Mucosa of descending colon (tissue), 3 donors: ENCODE data around the gene WFDC6. TPM values are rescaled to one million over a fixed set of nuclear protein-coding genes. Genes with fewer than 3 reads are reported as not detected.

Experiments
- total RNA-seq, 3 donors: library from RNA; stranded (reverse); fragmentation: NEBNext Ultra II Directional in 2 of 3; extraction: Animal tissue kit (Norgen Biotek cat#: 25700) in 2 of 3; gene quantifications; one replicate each; pipeline versions ENCODE4 v1.2.1 to v1.2.4, GENCODE V29; 2021 to 2023
- donor health status: DM: no; HTN: no; CAD: no; lungs with moderate emphysema.
- donor health status: DM: no; HTN: no; CAD: no.
- donor health status: DM: no; HTN: yes; CAD: no.

WFDC6 gene
- total RNA-seq, 3 donors from 2014 or later: not detected

Other genes starting within 250 kb of the WFDC6 start
- gene RBPJL, start 232.6 kb downstream of the WFDC6 start, total RNA-seq: not detected
- gene MATN4, start 231.2 kb downstream of the WFDC6 start, total RNA-seq: under 1 TPM in 2 of 3 donors, not detected in 1; 0.17 to 0.22 TPM
- 100 to 1,000 TPM; 114 to 145 (median 122) TPM for gene SDC4, start 191.1 kb downstream of the WFDC6 start, total RNA-seq
- gene SYS1, start 176.3 kb downstream of the WFDC6 start, total RNA-seq: 10 to 100 TPM; 37.2 to 41.7 (median 39.9) TPM
- 1 to 10 TPM; 1.4 to 2.1 (median 1.6) TPM for gene TP53TG5, start 161.2 kb downstream of the WFDC6 start, total RNA-seq
- 100 to 1,000 TPM; 108 to 125 (median 124) TPM for gene DBNDD2, start 131.2 kb downstream of the WFDC6 start, total RNA-seq
- gene PIGT, start 123.3 kb downstream of the WFDC6 start, total RNA-seq: 100 to 1,000 TPM in 2 of 3 donors, 10 to 100 TPM in 1; 92.1 to 137 (median 124) TPM
- 100 to 1,000 TPM in 1 of 3 donors, 10 to 100 TPM in 2; 65.7 to 183 (median 78.0) TPM for gene WFDC2, start 69.7 kb downstream of the WFDC6 start, total RNA-seq
- gene SPINT3, start 23.9 kb downstream of the WFDC6 start, total RNA-seq: not detected
- gene EPPIN, start 7.9 kb upstream of the WFDC6 start, total RNA-seq: not detected
- not detected for gene WFDC8, start 39.8 kb upstream of the WFDC6 start, total RNA-seq
- gene WFDC10A, start 90.3 kb upstream of the WFDC6 start, total RNA-seq: not detected
- not detected for gene WFDC9, start 91.8 kb upstream of the WFDC6 start, total RNA-seq
- not detected for gene WFDC11, start 130.8 kb upstream of the WFDC6 start, total RNA-seq
- gene WFDC13, start 162.6 kb upstream of the WFDC6 start, total RNA-seq: not detected
- gene WFDC10B, start 165.5 kb upstream of the WFDC6 start, total RNA-seq: under 1 TPM in 1 of 3 donors, not detected in 2; 0.73 TPM
- gene SPINT4, start 182.9 kb upstream of the WFDC6 start, total RNA-seq: not detected